ENCODE results near the gene FLAD1.

Gene FLAD1

GRCh38 chr1:155040358-155041093 is 57.4 kb downstream of the FLAD1 start:
- no peak for DNase-seq
